ENCODE data around the gene FBLN1.
"Not testable (repeated sequence)": the region's sequence is repeated elsewhere in the genome, so short reads cannot be mapped to it uniquely, and the experiment has no call there.

The FBLN1 gene

GRCh38 chr22:45547731-45548130, 45.0 kb downstream of the FBLN1 start:
- Mint-ChIP-seq H3K27me3 (ENCODE audit: low read depth) (no peaks in the 10 kb centered on the region), H3K36me3 (ENCODE audit: low read depth) (no peaks in the 10 kb centered on the region), H3K4me1 (ENCODE audit: low read depth) (no peaks in the 10 kb centered on the region), H3K4me3 (no peak overlapping the region), H3K9me3 (no peaks in the 10 kb centered on the region), H3K27ac (no peak overlapping the region)
- DNase-seq (ENCODE audit: low spot score) = no peak

GRCh38 chr22:45548247-45548840, 45.7 kb downstream of the FBLN1 start:
- Mint-ChIP-seq H3K36me3 (ENCODE audit: low read depth) (no peaks in the 10 kb centered on the region), H3K4me3 (no peak overlapping the region), H3K27ac (no peak overlapping the region), H3K9me3 (no peaks in the 10 kb centered on the region), H3K27me3 (ENCODE audit: low read depth) (peaks cover 2% of the 10 kb centered on the region), H3K4me1 (ENCODE audit: low read depth) (no peaks in the 10 kb centered on the region)
- DNase-seq (ENCODE audit: low spot score) = no peak

DNA sequence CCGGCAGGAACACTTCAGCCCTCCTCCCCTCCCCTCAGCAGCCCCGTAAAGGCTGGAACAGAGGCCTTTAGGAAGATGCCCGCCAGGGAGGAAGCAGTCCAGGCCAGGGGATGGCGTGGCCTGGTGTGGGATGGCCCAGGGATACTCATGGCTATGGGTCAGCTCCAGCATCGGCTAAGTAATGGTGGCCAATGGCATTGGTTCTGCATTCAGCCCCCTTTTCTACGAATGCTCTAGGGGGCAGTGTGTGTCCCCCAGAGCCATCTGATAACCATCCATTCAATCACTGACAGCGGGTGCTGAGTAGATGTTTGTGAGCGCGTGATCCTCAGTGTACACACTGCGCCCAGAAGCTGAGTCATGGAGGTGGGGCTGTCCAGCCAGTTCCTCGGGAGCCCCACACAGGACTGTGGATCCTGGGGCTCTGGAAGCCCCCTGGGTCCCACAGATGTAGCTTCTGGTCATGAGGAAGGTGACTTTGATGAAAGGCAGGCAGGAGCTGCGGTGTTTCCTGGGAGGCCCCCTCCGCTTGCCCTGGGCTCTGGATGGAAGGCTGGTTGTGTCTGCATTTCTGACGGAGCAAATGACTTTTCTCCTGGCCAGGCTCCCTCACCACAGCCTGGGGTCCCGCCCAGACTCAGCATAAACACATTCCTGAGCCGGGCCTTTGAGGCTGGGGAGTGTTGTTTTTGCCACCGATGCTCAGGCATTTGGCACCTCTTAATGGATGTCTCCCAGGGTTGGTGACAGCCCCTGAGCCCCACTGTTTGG, 46.5 kb downstream of the FBLN1 start:
- no peaks in the 10 kb centered on the region for H3K36me3 Mint-ChIP-seq (ENCODE audit: low read depth)
- no peak overlapping the region for H3K4me3 Mint-ChIP-seq
- H3K4me1 Mint-ChIP-seq (ENCODE audit: low read depth) = no peaks in the 10 kb centered on the region

GRCh38 chr22:45549762-45550378, 47.2 kb downstream of the FBLN1 start:
- Mint-ChIP-seq H3K27me3 (ENCODE audit: low read depth) (peaks cover 3% of the 10 kb centered on the region), H3K36me3 (ENCODE audit: low read depth) (no peaks in the 10 kb centered on the region), H3K4me1 (ENCODE audit: low read depth) (no peaks in the 10 kb centered on the region), H3K27ac (no peak overlapping the region), H3K9me3 (no peaks in the 10 kb centered on the region), H3K4me3 (no peak overlapping the region)
- DNase-seq (ENCODE audit: low spot score) = no peak

More for the DNA sequence above, 46.5 kb downstream of the FBLN1 start:
- H3K9me3 Mint-ChIP-seq = no peaks in the 10 kb centered on the region
- peaks cover 3% of the 10 kb centered on the region for H3K27me3 Mint-ChIP-seq (ENCODE audit: low read depth)
- H3K27ac Mint-ChIP-seq = no peak overlapping the region
- DNase-seq (ENCODE audit: low spot score) = no peak

DNA sequence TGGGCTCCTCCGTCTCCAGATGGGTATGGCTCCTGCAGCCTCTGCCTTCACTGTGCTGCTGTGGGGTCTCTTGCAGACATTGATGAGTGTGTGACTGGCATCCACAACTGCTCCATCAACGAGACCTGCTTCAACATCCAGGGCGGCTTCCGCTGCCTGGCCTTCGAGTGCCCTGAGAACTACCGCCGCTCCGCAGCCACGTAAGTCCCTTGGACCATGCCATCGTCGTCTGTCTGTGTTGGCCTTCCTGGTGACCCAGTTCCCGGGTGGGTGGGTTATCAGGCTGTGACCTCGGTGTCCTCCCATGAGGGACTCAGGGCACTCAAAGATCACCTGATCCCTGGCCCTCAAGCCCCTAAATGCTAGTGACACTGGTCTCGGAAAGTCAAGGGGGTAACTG, 47.7 kb downstream of the FBLN1 start:
- Mint-ChIP-seq H3K4me1 (ENCODE audit: low read depth) (no peaks in the 10 kb centered on the region), H3K9me3 (no peaks in the 10 kb centered on the region), H3K27ac (no peak overlapping the region), H3K36me3 (ENCODE audit: low read depth) (no peaks in the 10 kb centered on the region), H3K4me3 (no peak overlapping the region), H3K27me3 (ENCODE audit: low read depth) (peaks cover 3% of the 10 kb centered on the region)
- no peak for DNase-seq (ENCODE audit: low spot score)

DNA sequence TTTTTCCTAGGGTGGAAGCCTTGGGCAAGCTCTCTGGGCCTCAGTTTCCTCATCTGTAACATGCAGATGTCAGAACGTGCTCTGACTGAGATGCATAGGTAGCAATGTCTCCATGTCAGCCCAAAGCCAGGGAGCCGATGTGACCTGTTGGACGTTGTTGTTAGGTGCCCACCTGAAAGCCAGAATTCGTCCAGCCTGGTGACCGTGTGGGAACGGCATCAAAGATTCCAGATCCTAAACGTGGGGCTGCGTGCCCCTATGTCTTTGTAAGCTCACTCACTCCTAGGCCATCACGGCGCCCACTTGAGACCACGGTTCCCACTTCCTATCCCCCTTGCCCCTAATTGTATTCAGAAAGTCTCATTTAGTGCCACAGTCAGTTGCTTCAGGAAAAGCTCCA, 48.2 kb downstream of the FBLN1 start:
- peaks cover 3% of the 10 kb centered on the region for H3K27me3 Mint-ChIP-seq (ENCODE audit: low read depth)
- H3K9me3 Mint-ChIP-seq = no peaks in the 10 kb centered on the region
- no peaks in the 10 kb centered on the region for H3K36me3 Mint-ChIP-seq (ENCODE audit: low read depth)
- no peaks in the 10 kb centered on the region for H3K4me1 Mint-ChIP-seq (ENCODE audit: low read depth)
- H3K27ac Mint-ChIP-seq = no peak overlapping the region
- no peak for DNase-seq (ENCODE audit: low spot score)
- no peak overlapping the region for H3K4me3 Mint-ChIP-seq

DNA sequence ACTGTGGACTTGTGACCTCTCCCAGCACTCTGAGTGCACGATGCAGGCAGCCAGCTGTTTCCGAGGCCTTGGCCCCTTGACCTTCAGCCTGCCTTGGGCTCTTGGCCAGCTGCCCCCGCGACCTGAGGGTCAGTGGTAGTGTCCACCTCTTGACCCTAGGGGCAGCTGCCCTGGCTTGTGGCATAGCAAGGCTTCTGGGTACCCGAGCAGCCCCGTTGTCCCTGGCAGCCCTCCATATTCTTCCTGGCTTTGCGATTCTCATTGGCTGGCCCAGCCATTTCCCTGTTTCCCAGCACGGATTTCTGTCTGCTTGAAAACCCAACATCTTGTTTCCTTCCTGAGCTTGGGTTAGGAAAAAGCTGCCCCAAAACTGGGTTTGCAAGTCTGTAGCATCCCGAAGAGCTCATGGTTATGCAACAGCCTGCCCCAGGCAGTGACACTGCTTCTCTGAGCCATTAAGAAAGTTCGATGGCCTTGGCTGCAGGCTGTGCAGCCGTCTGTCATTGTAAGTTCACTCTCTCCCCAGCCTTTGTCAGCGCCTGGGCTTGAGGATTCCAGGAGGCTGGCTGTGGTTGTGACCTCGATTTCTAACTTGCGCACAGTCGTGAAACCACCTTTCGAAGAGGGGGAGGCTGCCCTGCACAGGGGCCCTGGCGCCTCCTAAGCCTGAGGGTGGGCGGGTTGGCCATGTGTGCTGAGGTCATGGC, 48.8 kb downstream of the FBLN1 start:
- no peak overlapping the region for H3K4me3 Mint-ChIP-seq
- H3K27me3 Mint-ChIP-seq (ENCODE audit: low read depth) = peaks cover 3% of the 10 kb centered on the region
- no peaks in the 10 kb centered on the region for H3K9me3 Mint-ChIP-seq
- no peak overlapping the region for H3K27ac Mint-ChIP-seq
- no peak for DNase-seq (ENCODE audit: low spot score)
- H3K36me3 Mint-ChIP-seq (ENCODE audit: low read depth) = no peaks in the 10 kb centered on the region
- H3K4me1 Mint-ChIP-seq (ENCODE audit: low read depth) = no peaks in the 10 kb centered on the region

DNA sequence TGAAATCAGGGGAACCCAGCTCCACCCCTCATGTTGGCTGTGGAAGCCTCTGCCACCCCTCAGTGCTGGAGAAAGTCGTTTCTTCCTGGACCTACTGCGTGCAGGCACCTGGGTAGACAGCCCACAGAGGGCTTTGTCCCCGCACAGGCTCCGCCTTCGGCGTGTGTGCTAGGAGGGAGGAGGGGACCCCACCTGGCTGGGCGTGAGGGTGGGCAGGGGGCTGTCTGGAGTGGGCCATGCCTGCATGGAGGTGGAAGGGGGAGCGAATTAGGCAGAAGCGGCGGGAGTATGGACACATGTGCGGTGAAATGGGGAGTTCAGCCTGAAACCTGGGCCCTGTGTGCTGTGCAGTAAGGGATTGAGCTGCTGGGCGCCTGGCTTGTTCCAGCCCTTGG, 49.3 kb downstream of the FBLN1 start:
- no peaks in the 10 kb centered on the region for H3K9me3 Mint-ChIP-seq
- H3K27ac Mint-ChIP-seq = no peak overlapping the region
- H3K27me3 Mint-ChIP-seq (ENCODE audit: low read depth) = peaks cover 3% of the 10 kb centered on the region
- H3K36me3 Mint-ChIP-seq (ENCODE audit: low read depth) = no peaks in the 10 kb centered on the region
- no peaks in the 10 kb centered on the region for H3K4me1 Mint-ChIP-seq (ENCODE audit: low read depth)
- no peak overlapping the region for H3K4me3 Mint-ChIP-seq
- no peak for DNase-seq (ENCODE audit: low spot score)

DNA sequence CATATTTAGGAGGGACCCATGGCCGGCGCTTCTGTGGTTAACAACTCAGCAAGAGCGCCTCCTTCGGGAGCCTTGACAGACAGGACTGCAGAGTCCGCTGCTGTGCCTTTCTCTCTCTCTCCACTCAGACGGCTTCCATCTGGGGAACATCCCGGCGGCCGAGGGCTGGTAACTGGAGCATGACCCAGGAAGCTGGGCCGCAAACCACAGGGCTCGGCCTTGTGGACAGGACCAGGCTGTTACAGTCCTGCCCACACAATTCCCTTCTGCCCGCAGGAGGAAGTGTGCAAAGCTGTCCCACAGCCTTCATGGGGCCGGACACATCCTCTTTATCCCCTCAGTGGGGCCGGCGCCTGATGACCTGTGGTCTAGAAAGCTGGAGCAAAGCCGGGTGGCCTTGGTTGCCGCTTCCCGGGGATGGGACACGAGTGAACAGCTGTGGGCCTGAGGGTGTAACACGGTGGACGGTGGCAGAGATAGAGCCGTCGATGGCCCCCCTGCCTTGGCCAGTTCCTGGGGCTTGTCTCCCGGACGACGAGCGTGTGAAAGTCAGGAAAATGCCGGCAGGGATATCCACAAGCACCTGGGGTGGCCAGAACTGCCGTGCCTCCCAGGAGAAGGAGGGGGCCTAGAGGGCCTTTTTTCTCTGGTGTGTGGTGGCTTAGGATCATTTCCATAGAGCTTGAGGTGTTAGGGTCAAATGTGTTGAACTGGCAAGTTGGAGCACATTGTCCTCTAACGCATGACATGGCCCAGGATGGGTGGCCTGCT, 50.1 kb downstream of the FBLN1 start:
- H3K4me3 Mint-ChIP-seq = no peak overlapping the region
- no peak overlapping the region for H3K27ac Mint-ChIP-seq
- no peak for DNase-seq (ENCODE audit: low spot score)
- no peaks in the 10 kb centered on the region for H3K9me3 Mint-ChIP-seq
- H3K27me3 Mint-ChIP-seq (ENCODE audit: low read depth) = peaks cover 3% of the 10 kb centered on the region
- no peaks in the 10 kb centered on the region for H3K4me1 Mint-ChIP-seq (ENCODE audit: low read depth)
- no peaks in the 10 kb centered on the region for H3K36me3 Mint-ChIP-seq (ENCODE audit: low read depth)

DNA sequence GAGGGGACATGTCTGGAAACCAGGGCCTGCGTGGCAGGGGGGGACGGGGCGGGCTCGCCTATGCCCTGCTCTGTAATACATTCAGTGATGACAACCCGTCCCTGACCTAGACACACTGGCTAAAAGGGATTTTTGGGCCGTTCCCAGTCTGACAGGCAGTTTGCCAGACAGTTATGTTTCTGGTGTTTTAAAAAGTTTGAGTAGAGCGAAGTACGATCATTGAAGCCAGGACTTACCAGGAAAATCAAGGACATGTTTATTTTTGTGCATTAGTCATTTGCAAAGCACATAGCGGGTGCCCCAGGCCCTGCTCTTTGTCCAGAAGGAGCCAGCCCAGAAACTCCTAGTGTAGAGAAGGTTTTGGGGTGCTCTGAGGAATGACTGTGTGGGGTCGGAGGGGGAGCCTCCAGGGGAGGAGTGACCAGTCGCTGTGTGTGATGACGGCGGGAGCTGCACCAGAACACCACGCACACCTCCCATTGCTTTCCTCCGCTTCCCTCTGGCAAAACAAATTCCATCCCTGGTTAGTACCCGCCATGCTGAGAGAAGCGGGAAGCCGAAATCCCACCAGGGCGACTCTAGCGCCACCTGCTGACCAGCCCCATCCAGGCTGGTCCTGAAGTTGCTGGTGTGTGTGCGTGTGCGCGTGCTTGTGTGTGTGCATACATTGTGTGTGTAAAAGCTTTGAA, 50.8 kb downstream of the FBLN1 start:
- H3K4me1 Mint-ChIP-seq (ENCODE audit: low read depth) = no peaks in the 10 kb centered on the region
- DNase-seq (ENCODE audit: low spot score) = peak; percentile 23
- H3K27me3 Mint-ChIP-seq (ENCODE audit: low read depth) = peaks cover 3% of the 10 kb centered on the region
- H3K27ac Mint-ChIP-seq = no peak overlapping the region
- no peaks in the 10 kb centered on the region for H3K9me3 Mint-ChIP-seq
- no peak overlapping the region for H3K4me3 Mint-ChIP-seq
- H3K36me3 Mint-ChIP-seq (ENCODE audit: low read depth) = no peaks in the 10 kb centered on the region

DNA sequence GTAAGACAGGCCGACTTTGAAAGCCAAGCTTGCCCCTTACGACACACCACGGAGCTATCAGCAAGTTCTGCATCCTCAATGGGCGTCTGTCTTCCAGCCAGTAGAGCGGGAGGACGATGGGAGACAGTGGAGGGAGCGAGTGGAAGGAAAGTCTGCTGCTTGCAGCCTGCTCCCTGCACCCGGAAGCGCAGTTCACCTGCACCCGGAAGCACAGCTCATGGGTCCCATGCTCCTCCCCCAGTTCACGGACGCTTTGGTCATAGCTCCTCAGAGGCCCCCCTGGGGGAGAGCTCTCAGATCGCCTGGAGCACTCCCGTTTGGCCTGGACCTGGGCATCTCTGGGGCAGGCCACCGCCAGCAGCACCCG, 51.3 kb downstream of the FBLN1 start:
- no peak overlapping the region for H3K4me3 Mint-ChIP-seq
- DNase-seq (ENCODE audit: low spot score) = no peak
- H3K36me3 Mint-ChIP-seq (ENCODE audit: low read depth) = no peaks in the 10 kb centered on the region
- no peak overlapping the region for H3K27ac Mint-ChIP-seq
- peaks cover 3% of the 10 kb centered on the region for H3K27me3 Mint-ChIP-seq (ENCODE audit: low read depth)
- no peaks in the 10 kb centered on the region for H3K9me3 Mint-ChIP-seq
- no peaks in the 10 kb centered on the region for H3K4me1 Mint-ChIP-seq (ENCODE audit: low read depth)

DNA sequence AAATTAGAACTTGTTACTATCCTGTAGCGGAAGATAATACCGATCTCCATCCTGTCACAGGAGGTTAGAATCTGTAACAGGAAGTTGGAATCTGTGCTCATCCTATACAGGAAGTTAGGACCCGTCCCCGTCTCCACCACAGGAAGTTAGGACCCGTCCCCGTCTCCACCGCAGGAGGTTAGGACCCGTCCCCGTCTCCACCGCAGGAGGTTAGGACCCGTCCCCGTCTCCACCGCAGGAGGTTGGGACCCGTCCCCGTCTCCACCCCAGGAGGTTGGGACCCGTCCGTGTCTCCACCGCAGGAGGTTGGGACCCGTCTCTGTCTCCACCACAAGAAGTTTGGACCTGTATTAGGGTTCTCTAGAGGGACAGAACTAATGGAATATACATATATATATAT, 52.2 kb downstream of the FBLN1 start:
- no peaks in the 10 kb centered on the region for H3K36me3 Mint-ChIP-seq (ENCODE audit: low read depth)
- DNase-seq (ENCODE audit: low spot score) = no peak
- no peak overlapping the region for H3K27ac Mint-ChIP-seq
- peaks cover 3% of the 10 kb centered on the region for H3K27me3 Mint-ChIP-seq (ENCODE audit: low read depth)
- no peaks in the 10 kb centered on the region for H3K4me1 Mint-ChIP-seq (ENCODE audit: low read depth)
- H3K9me3 Mint-ChIP-seq = peaks cover 1% of the 10 kb centered on the region
- no peak overlapping the region for H3K4me3 Mint-ChIP-seq

GRCh38 chr22:45557926-45558325, 55.2 kb downstream of the FBLN1 start:
- H3K4me3 Mint-ChIP-seq; DNase-seq (ENCODE audit: low spot score); H3K27me3 Mint-ChIP-seq (ENCODE audit: low read depth); H3K4me1 Mint-ChIP-seq (ENCODE audit: low read depth); H3K9me3 Mint-ChIP-seq; H3K27ac Mint-ChIP-seq; H3K36me3 Mint-ChIP-seq (ENCODE audit: low read depth): not testable (repeated sequence)
